ENCODE results near the gene TXLNA.

Gene TXLNA

GRCh38 chr1:32184650-32185049 is 5.2 kb downstream of the TXLNA start:
- no peak for TF ChIP-seq CTCF (IDR thresholded peaks at IDR 0.05; ENCODE audit: low read length, missing control alignments)
- H3K4me3 ChIP-seq (replicated peaks; ENCODE audit: low read depth, low read length): no peak overlapping the region
- no peak for DNase-seq (ENCODE audit: low read depth)

GRCh38 chr1:32186077-32186476 is 6.6 kb downstream of the TXLNA start:
- DNase-seq (ENCODE audit: low read depth): no peak
- no peak overlapping the region for H3K4me3 ChIP-seq (replicated peaks; ENCODE audit: low read depth, low read length)
- no peak for TF ChIP-seq CTCF (IDR thresholded peaks at IDR 0.05; ENCODE audit: low read length, missing control alignments)

- no peak for TF ChIP-seq CTCF (IDR thresholded peaks at IDR 0.05; ENCODE audit: low read length, missing control alignments)
- H3K4me3 ChIP-seq (replicated peaks; ENCODE audit: low read depth, low read length): no peak overlapping the region
- no peak for DNase-seq (ENCODE audit: low read depth)
These were observed 7.0 kb downstream of the TXLNA start for GRCh38 chr1:32186491-32186890.

- TF ChIP-seq CTCF (IDR thresholded peaks at IDR 0.05; ENCODE audit: low read length, missing control alignments): no peak
- no peak overlapping the region for H3K4me3 ChIP-seq (replicated peaks; ENCODE audit: low read depth, low read length)
- DNase-seq (ENCODE audit: low read depth): no peak
These were observed 8.4 kb downstream of the TXLNA start for GRCh38 chr1:32187850-32188249.

- no peak for DNase-seq (ENCODE audit: low read depth)
- TF ChIP-seq CTCF (IDR thresholded peaks at IDR 0.05; ENCODE audit: low read length, missing control alignments): no peak
- no peak overlapping the region for H3K4me3 ChIP-seq (replicated peaks; ENCODE audit: low read depth, low read length)
These were observed 12.9 kb downstream of the TXLNA start for GRCh38 chr1:32192220-32192948.

- DNase-seq (ENCODE audit: low read depth): no peak
- no peak overlapping the region for H3K4me3 ChIP-seq (replicated peaks; ENCODE audit: low read depth, low read length)
- no peak for TF ChIP-seq CTCF (IDR thresholded peaks at IDR 0.05; ENCODE audit: low read length, missing control alignments)
These were observed 15.5 kb downstream of the TXLNA start for GRCh38 chr1:32194984-32195383.

- TF ChIP-seq CTCF (IDR thresholded peaks at IDR 0.05; ENCODE audit: low read length, missing control alignments): no peak
- no peak overlapping the region for H3K4me3 ChIP-seq (replicated peaks; ENCODE audit: low read depth, low read length)
- DNase-seq (ENCODE audit: low read depth): no peak
These were observed 16.1 kb downstream of the TXLNA start for GRCh38 chr1:32195531-32195930.

All from fibroblast of pulmonary artery (primary cell).